GM19025 (cell line): Measurements from ENCODE around the gene IFTAP.

Experiments
- ATAC-seq: cut with Tn5 transposase; IDR thresholded peaks from one replicate; pipeline ENCODE4 v1.9.1; 2021; ENCODE audit warnings: mild to moderate bottlenecking, low read depth, moderate library complexity; ENCODE audit not compliant: unreplicated experiment

Gene IFTAP

GRCh38 chr11:36700246-36700645 lies 105.9 kb downstream of the IFTAP start:
- ATAC-seq, result no peak

- ATAC-seq, result no peak
Observed at GRCh38 chr11:36702330-36703054, 108.2 kb downstream of the IFTAP start.

- ATAC-seq, result no peak
Observed at GRCh38 chr11:36703055-36703404, 108.7 kb downstream of the IFTAP start.
